ENCODE measurements around the gene ZNF365.

ZNF365 gene

DNA sequence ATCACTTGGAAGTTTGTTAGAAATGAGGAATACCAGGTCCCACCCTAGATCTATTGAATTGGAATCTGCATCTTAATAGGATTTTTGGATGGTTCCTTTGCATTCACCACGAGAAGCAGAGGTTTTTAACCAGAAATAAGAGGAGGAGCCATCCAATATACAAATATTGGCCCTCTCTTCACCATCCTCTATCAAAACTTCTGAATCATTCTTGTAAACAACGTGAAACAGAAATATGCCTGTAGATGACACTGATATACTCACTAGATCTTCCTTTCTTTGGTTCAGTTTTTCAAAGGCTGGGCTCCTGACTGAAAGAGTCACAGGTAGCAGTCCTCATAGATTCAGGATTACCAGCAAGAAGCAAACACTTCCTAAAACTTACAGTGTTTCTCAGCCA lies 39.5 kb downstream of the ZNF365 start:
- DNase-seq, result no peak

DNA sequence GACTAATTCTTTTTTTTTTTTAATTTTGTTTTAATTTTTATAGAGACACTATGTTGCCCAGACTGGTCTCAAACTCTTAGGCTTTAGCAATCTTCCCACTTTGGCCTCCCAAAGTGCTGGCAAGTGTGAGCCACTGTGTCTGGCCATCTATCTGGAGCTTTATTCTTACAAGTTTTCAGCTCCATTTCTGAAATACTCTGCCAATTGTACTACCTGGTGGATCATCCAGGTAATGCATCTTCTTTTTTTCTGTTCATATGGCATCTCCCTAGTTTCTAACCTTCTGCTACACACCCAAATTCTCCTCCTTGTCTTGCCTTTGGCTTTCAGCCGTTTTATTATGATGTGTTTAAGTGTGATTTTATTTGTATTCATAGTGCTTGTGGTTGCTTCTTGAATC lies 40.2 kb downstream of the ZNF365 start:
- no peak for DNase-seq

DNA sequence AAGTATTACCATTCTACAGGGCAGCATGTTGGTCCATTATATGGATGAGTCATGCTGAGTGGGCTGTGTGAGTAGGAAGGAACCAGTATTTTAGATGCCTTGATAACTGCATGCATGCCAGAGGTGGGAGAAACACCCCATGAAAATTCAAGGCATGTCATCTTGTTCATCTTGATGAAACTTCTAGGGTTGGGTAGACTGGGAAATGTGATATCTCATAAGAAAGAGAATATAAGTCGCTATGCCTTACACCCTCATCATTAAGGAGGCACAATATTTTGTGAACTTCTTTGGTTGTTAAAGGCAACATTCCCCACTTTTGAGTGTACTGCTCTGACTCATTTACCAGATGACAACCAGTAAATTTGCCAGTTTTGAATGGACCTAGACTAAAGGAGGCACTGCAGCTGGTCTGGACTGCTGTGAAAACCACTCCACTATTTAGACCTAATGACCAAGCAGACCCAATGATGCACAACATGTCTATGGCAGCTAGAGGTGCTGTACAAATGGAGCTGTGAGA lies 48.0 kb downstream of the ZNF365 start:
- no peak for DNase-seq

DNA sequence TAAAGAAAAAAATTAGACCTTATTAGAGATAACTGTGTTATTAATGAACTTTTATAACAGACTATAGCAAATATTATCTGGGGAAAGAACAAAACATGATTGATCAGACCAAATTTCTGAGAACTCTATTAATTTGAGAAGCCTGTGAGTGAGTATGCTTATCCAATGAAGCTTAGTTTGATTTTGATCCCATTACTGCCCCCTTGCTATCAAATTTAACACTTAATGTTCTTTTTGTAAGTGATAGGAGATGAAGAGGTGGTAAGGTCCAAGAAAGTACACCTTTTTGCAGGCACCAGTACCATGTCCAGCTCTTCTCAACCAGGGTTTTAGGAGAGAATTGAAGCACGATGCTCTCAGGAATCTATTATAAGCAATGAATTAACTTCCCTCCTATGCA lies 49.9 kb downstream of the ZNF365 start:
- DNase-seq, result no peak

DNA sequence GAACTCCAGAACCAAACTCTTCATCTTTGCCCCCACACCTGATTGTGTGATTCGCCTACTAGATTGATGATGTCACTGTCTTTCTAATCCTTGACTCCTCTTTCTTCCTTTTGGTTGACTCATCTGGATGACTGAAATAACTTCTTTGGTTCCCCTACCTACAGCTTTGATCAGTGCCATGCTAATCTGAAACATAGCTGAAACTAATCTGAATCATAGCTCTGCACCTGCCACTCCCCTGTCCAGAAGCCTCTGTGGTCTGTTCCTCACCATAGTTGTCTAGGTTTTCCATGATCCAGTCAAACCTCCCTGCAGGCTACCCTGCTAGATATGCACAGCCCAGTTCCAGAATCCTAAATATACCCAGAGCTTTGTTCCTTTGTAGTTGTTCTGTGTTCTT lies 51.9 kb downstream of the ZNF365 start:
- no peak for DNase-seq

DNA sequence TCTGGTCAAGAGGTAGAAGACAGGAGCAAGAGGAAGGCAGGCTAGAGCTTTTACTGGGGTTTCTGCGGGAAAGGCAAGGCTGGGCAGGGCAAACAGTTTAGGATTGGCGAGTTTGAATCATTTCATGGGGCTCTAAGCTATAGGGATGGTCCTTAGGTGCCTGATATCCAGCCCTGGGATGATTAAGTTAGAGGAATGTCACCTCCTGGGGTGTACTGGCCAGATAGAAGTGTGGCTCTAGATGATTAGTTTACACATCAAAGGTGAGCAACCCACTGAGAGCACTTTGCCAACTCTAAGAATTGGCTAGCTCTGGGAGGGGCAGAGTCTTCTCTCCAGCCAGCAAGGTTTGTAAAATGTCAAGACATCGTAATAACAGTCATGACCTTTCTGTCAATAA lies 52.4 kb downstream of the ZNF365 start:
- no peak for DNase-seq

DNA sequence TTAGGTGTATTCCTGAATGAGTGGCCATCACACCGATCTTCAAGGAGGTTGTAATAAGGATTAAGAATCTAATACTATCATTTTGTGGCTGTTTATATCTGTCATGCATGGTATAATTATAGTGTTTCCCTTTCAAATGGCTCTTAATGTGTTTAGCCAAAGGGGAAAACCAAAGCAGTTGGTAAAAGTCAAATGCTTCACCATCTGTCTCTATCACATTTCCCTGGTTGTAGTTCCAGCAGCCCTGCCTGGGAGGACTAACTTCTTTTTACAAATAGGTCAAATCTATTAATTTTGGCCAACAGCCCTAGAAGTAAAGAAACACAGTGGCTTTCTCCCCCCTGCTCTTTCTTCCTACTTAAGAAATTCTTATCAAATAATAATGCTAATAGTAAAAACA lies 56.7 kb downstream of the ZNF365 start:
- no peak for DNase-seq

DNA sequence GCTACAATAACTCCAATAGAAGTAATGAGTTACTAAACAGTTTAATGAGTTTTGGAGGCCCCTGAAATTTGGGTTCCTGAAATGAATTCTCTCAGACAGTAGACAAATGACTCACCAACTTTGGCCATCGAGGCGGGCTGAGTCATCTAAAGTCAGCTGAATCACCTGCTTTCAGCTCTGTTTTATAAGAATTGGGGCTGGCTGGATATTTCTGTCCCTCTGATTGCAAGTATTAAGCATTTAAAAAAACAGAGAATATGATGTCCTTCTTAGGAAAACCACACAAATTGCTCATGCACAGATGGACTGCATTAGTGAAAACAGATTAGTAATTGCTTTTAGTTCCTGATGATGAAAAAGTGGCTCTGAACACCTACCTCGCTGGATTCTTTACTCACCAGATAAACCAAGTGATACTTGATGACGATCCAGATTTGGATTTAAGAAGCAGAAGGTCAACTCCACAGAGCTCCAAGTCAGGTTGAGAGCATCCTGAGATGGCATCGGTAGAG lies 59.1 kb downstream of the ZNF365 start:
- DNase-seq, result peak in 23 of 56 donors; percentile 0 to 62 (median 19)

DNA sequence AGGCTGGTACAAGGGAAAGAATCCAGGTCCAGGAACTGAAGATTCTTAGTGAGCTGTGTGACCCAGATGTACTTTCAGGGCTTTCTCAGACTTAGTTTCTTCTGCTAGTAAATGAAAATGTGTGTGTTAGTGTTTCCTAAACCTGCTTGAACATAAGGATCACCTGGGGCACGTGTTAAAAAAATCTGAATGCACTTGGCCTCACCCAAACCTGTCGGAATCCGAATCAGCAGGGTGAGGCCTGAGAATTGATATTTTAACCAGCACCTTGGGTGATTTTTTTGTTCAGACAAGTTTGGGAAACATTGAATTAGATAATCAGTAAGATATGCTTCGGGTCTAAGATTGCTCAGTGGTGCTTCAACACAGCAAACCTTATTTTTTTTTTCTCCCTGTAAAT lies 59.7 kb downstream of the ZNF365 start:
- DNase-seq, result no peak

DNA sequence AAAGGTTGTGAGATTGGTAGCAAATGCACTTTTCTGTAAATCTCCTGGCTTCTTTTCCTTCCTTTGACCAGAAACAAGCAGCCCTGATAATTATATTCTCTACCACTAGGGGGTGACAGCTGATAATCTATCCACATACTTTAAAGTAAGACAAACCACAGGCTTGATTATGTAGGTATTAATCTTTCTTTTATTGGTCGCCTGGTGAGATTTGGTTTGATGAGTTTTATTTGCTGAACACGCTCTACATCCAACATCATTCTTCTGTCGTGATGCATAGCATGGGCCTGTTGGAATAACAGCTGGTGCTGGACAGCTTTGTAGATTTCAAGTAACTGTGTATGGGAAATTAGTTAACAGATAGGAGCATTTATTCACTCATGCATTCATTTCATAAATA lies 63.5 kb downstream of the ZNF365 start:
- DNase-seq, result peak in 2 of 56 donors; percentile 6 to 58

DNA sequence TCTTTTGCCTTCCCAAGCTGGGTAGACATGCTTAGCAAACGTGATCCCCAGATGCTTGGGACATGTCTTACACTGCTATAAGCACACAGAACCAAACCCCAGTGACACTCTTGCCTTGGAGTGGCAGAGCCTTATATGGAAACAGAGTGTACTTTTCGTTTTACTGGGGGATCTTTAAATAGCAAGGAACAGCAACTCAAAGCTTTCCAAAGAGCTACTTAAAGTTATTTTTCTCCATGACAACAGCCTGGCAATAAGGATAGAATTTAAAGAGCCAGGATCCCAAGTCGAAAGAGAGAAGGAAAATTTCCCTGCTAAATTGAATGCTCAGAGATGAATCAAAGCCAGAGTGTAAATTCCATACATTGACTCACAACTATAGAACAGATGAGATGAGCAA lies 67.8 kb downstream of the ZNF365 start:
- DNase-seq, result peak in 1 of 56 donors; percentile 23

DNA sequence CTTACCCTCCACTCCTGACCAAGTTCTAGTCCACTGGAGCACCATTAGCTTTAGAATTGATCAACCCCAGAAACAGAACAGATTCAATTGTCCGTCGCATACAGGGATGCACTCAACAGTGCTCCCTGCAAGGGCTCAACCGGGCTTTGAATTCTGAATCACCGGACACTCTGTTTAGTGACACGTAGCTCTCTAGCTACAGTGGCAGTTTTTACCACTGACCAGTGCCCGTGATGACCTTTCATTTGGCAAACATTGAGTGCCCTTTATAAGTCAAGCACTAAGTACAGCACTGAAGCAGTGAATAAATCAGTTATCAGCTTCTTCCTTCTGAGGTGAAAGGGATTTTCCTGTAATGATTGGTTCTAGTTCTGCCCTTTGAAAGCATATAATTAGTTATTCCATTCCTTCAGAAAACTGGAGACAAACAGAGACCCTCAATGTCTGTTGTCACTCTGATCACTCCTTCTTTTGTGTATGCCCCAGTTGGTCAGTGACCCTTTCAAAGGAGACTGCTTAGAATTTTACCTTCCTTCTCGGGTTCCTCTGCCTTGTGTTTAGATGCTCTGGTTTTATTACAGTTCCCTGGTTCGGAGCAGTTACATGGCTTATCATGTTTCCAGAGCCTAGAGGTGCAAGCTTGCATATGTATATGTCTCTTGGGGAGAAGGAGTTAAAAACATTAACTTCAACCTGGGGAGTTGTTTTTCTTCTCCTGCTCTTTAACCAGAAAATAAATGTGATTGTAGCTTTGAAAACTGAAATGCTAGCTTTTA lies 68.9 kb downstream of the ZNF365 start:
- no peak for DNase-seq

DNA sequence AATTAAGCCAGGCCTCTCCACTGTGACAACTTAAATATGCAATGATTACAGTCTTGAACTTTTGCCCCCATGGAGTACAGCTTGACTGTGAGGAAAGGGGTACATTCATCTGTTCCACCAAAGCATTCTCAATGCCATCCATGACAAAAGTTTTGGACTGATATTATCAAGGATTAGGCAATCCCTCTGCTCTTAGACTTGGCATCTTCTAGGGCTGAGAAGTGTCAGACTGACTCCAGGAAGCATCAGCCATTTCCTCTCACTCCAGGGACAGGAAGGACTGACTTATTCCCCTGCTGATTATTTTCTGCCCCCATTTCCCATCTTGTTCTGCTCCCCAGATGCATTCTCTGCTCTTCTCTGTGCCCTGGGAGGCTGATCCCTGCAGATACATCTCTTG lies 69.7 kb downstream of the ZNF365 start:
- DNase-seq, result no peak

DNA sequence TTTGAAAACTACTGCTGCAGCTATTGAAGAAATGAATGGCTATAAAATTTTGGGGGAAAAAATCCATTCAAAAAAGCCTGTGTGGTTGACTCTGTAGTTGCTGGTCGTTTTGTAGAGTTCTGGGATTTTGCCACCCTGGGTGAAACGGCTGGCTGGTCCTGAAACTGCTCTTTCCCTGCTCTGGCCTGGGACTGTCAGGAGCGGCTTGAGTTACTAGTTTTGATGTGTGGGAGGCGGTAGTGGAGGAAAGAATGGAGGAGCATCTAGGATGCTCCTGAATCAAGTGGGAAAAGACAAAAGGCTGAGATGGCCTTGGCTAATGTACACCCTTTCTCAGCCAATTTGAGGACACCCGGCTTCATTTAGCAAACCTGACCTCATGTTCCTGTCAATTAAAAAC lies 72.5 kb downstream of the ZNF365 start:
- no peak for DNase-seq

DNA sequence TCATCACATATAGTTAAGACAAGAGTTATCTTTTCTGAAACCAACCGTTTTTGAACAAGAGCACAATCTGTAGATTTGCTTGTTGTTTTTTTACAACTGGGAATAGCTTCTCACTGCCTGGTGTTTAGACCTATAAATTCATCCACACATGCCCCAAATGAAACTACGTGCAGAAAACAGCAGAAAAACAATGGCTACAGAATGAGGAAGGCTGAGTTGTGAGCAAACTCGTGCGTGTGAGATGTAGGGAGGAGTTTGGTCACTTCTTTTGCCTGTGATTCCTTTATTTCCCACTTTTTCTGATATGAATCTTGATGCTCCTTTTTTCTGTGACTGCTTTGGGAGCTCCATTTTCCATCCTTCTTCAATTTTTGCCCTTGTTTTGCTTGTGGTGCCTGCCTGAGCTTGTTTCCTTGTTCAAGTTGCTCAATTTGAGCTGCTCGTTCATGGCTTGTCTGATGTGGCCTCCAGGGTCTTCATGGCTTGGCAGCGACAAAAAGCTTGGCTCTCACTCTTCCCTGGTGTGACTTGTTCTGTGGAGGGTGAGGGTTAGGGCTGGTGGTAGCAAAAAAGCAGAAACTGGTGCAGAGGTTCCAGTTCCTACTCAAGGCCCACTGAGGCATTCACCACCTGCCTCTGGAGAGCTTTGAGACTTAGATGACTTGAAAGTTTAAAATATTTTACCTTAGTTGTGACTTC lies 76.9 kb downstream of the ZNF365 start:
- no peak for DNase-seq

DNA sequence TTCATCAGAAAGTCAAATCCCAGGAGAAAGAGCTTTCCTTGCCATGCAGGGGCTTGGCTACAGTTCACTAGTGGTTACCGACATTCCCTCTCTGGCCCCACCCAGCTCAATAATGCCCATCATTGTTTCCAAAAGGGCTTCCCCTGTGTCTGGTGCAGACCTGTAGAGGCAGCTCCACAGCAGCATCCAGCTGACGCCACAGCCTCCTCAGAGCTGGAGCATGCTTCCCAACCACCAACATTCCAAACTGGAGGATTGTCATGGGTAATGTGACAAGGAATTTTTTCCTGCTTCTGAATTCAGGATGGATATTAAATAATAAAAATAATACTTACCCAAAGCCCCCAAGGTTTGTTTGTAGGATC lies 77.4 kb downstream of the ZNF365 start:
- DNase-seq, result no peak

Measured in amygdala (tissue), 56 donors.